Spleen (tissue), 11 donors: Measurements from ENCODE around the gene RIMBP2. TPM values are rescaled to one million over a fixed set of nuclear protein-coding genes. Genes with fewer than 3 reads are reported as not detected.

ENCODE experiments used
- DNase-seq: peaks from one replicate; pipeline ENCODE4 v3.0.0-alpha.2; 2020
- H3K27ac ChIP-seq, 8 donors: fragments of 200-600 bp; sonication (generic) in 7 of 8; 1 replicate in 4 of 8; 2 replicates in 4 of 8; pipeline versions ENCODE4 v1.5.0 to v1.8.0; 2016 to 2021; ENCODE audit warnings: inconsistent platforms in 4 of 8, mild to moderate bottlenecking in 4 of 8, moderate library complexity in 1 of 8
- H3K27me3 ChIP-seq, 7 donors: fragments of 200-600 bp; sonication (generic) in 6 of 7; replicated peaks in 1 of 7; 1 replicate in 4 of 7; 2 replicates in 3 of 7; pipeline versions ENCODE4 v1.5.0 to v1.8.0; 2016 to 2021; ENCODE audit warnings: inconsistent platforms in 3 of 7, mild to moderate bottlenecking in 1 of 7
- H3K36me3 ChIP-seq, 6 donors: fragments of 200-600 bp; sonication (generic) in 5 of 6; 1 replicate in 4 of 6; 2 replicates in 2 of 6; pipeline versions ENCODE4 v1.5.0 to v1.8.0; 2016 to 2021; ENCODE audit warnings: inconsistent platforms in 2 of 6
- H3K4me1 ChIP-seq, 6 donors: fragments of 200-600 bp; sonication (generic) in 5 of 6; 1 replicate in 3 of 6; 2 replicates in 3 of 6; pipeline versions ENCODE4 v1.5.0 to v1.8.0; 2016 to 2021; ENCODE audit warnings: inconsistent platforms in 3 of 6
- H3K4me3 ChIP-seq, 8 donors: fragments of 200-600 bp; sonication (generic) in 7 of 8; 1 replicate in 4 of 8; 2 replicates in 4 of 8; pipeline versions ENCODE4 v1.5.0 to v1.8.0; 2016 to 2021; ENCODE audit warnings: inconsistent platforms in 4 of 8, mild to moderate bottlenecking in 4 of 8, moderate library complexity in 2 of 8
- H3K9me3 ChIP-seq, 8 donors: fragments of 200-600 bp; sonication (generic) in 7 of 8; 1 replicate in 4 of 8; 2 replicates in 4 of 8; pipeline versions ENCODE4 v1.5.0 to v1.8.0; 2016 to 2021; ENCODE audit warnings: inconsistent platforms in 4 of 8
- CTCF ChIP-seq, 11 experiments: fragments of 200-600 bp in 7 of 11; fragments of 450-650 bp in 4 of 11; sonication (generic) in 4 of 11; IDR thresholded peaks in 8 of 11; conservative IDR thresholded peaks in 3 of 11; 1 replicate in 7 of 11; 2 replicates in 4 of 11; pipeline versions ENCODE4 v1.4.0 to v1.8.0; 2016 to 2021; ENCODE audit warnings: antibody characterized with exemption in 11 of 11, inconsistent platforms in 4 of 11, mild to moderate bottlenecking in 1 of 11
- POLR2A ChIP-seq, 3 donors: fragments of 450-650 bp; IDR thresholded peaks; one replicate each; pipeline ENCODE4 v1.5.1; 2017; ENCODE audit warnings: antibody characterized with exemption in 3 of 3, mild to moderate bottlenecking in 1 of 3
- POLR2AphosphoS5 ChIP-seq, 3 donors: sonication (generic); formaldehyde crosslinking; IDR thresholded peaks; one replicate each; pipeline ENCODE4 v1.5.1; 2017; ENCODE audit warnings: antibody characterized with exemption in 3 of 3
- WGBS, 5 donors: extraction: QIAGEN DNeasy Blood & Tissue Kit in 3 of 5; methylation state at CpG; one replicate each; pipeline versions ENCODE4 v1.1.5 to v1.1.7; 2013 to 2018; 5-methylcytosine and 5-hydroxymethylcytosine counted together
- intact Hi-C: fragments of 100-400 bp; cut with DNase I; formaldehyde crosslinking; loops from one replicate; pipeline ENCODE4 v1.15.0; 2023; ENCODE audit warnings: low total_unique reads
- polyA plus RNA-seq, 3 donors: library from polyadenylated mRNA; stranded (reverse); fragments of 200-250 nt; gene quantifications; one replicate each; pipeline ENCODE4 v1.2.1, GENCODE V29; 2013
- total RNA-seq, 7 donors: library from RNA; depleted of rRNA in 3 of 7; stranded (reverse); fragments of >200 nt in 3 of 7; fragmentation: NEBNext Ultra II Directional in 4 of 7; extraction: Animal tissue kit (Norgen Biotek cat#: 25700) in 4 of 7; gene quantifications; one replicate each; pipeline versions ENCODE4 v1.1.0 to v1.2.1, GENCODE V29; 2016 to 2021
- donor health status: healthy with polysubstance abuse.
- donor health status: DM: no; HTN: no; CAD: no; lungs with moderate emphysema.
- donor health status: DM: no; HTN: no; CAD: no.
- donor health status: Bipolar disorder and iron deficiency.
- donor health status: healthy.
- donor health status: DM: no; HTN: no; CAD: no.
- donor health status: DM: yes; HTN: yes; CAD: no.

The RIMBP2 gene
- total and polyA plus RNA-seq, 10 donors, result 0.05 to 5.2 (median 0.95) TPM

GRCh38 chr12:130375296-130376287, 340.5 kb downstream of the RIMBP2 start:
- intact Hi-C loops, result no loop called here
- Histone ChIP-seq H3K9me3 (no peaks in the 10 kb centered on the region), H3K27me3 (no peaks in the 10 kb centered on the region), H3K27ac (no peak overlapping the region), H3K36me3 (no peaks in the 10 kb centered on the region), H3K4me3 (no peak overlapping the region), H3K4me1 (no peaks in the 10 kb centered on the region)
- DNase-seq, result no peak
- no peak for TF ChIP-seq POLR2A (IDR thresholded peaks at IDR 0.05)
- TF ChIP-seq CTCF (IDR thresholded peaks at IDR 0.05 in 8 of 11, conservative IDR thresholded peaks at IDR 0.05 in 3 of 11), result no peak
- no peak for TF ChIP-seq POLR2AphosphoS5 (IDR thresholded peaks at IDR 0.05)
- WGBS, 5 donors, result 81 to 87% (median 84%) methylated on average over 13 of the region's 13 CpGs

GRCh38 chr12:130374083-130374482, 342.0 kb downstream of the RIMBP2 start:
- no peak overlapping the region for H3K4me3 ChIP-seq
- H3K36me3 ChIP-seq, result no peaks in the 10 kb centered on the region
- no peak for DNase-seq
- TF ChIP-seq POLR2A (IDR thresholded peaks at IDR 0.05) (no peak), POLR2AphosphoS5 (IDR thresholded peaks at IDR 0.05) (no peak), CTCF (IDR thresholded peaks at IDR 0.05 in 8 of 11, conservative IDR thresholded peaks at IDR 0.05 in 3 of 11) (no peak)
- H3K27ac ChIP-seq, result no peak overlapping the region
- 74 to 84% (median 77%) methylated on average over 4 of the region's 4 CpGs for WGBS, 5 donors
- no peaks in the 10 kb centered on the region for H3K9me3 ChIP-seq
- no peaks in the 10 kb centered on the region for H3K4me1 ChIP-seq
- no peaks in the 10 kb centered on the region for H3K27me3 ChIP-seq
- intact Hi-C loops, result no loop called here

GRCh38 chr12:130372936-130373335, 343.2 kb downstream of the RIMBP2 start:
- Histone ChIP-seq H3K9me3 (no peaks in the 10 kb centered on the region), H3K36me3 (no peaks in the 10 kb centered on the region), H3K27me3 (no peaks in the 10 kb centered on the region), H3K4me3 (no peak overlapping the region), H3K27ac (no peak overlapping the region), H3K4me1 (no peaks in the 10 kb centered on the region)
- DNase-seq, result no peak
- intact Hi-C loops, result no loop called here
- WGBS, 5 donors, result 66 to 85% (median 74%) methylated on average over 4 of the region's 4 CpGs
- TF ChIP-seq POLR2A (IDR thresholded peaks at IDR 0.05) (no peak), POLR2AphosphoS5 (IDR thresholded peaks at IDR 0.05) (no peak), CTCF (IDR thresholded peaks at IDR 0.05 in 8 of 11, conservative IDR thresholded peaks at IDR 0.05 in 3 of 11) (no peak)

- WGBS, 5 donors, result 46 to 61% (median 51%) methylated on average over 5 of the region's 5 CpGs
- DNase-seq, result no peak
- H3K36me3 ChIP-seq, result no peaks in the 10 kb centered on the region
- no peak overlapping the region for H3K27ac ChIP-seq
- H3K4me3 ChIP-seq, result no peak overlapping the region
- no peaks in the 10 kb centered on the region for H3K4me1 ChIP-seq
- TF ChIP-seq POLR2A (IDR thresholded peaks at IDR 0.05), result no peak
- no peaks in the 10 kb centered on the region for H3K27me3 ChIP-seq
- no peaks in the 10 kb centered on the region for H3K9me3 ChIP-seq
- intact Hi-C loops, result no loop called here
Measured at GRCh38 chr12:130371296-130371695, 344.8 kb downstream of the RIMBP2 start.
